Fibroblast of mammary gland (primary cell): ENCODE measurements around the gene MIPEP.

Experiments used
- DNase-seq: peaks from one replicate; pipeline ENCODE4 v3.0.0-alpha.2; 2010; ENCODE audit warnings: low read depth
- H3K4me3 ChIP-seq: 2 replicates; pipeline ENCODE4 v1.5.1; 2011; ENCODE audit warnings: low read depth, mild to moderate bottlenecking, low read length, moderate library complexity; ENCODE audit not compliant: control insufficient read depth
- CTCF ChIP-seq: conservative IDR thresholded peaks from 2 replicates; pipeline ENCODE4 v1.5.1; 2011; ENCODE audit warnings: low read depth, low read length, inconsistent platforms; ENCODE audit not compliant: control insufficient read depth, insufficient read depth

MIPEP gene

DNA sequence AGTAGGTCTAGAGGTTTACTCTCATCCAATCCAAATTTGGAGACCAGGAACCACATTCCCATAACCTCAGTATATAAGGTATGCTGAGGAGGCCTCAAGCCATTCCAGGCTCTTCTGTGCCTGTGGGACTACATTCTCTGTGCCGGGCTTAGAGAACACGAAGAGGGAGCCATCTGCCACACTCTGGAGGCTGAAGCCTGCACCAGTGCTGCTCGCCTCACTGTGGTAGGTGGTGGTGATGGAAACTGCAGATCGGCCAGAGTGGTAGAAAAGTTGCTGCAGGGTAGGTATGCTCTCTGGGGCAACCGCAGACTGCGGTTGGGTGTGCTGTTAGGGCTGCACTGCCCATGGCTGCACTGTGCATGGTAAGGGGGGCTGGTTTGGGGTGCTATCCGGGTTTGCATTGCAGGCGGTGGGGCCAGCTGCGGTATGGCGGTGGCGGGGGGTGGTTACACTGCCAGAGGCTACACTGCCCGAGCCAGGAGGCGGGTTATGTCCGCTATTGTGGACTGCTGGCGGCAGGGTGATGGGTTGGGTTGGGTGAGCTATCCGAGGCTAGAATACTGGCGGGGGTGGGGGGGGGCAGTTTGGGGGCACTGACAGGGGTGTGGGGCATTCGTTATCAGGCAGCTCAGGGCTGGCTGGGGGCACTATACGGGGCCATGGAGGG lies 174.0 kb downstream of the MIPEP start:
- H3K4me3 ChIP-seq = no peak overlapping the region

GRCh38 chr13:23714672-23715071 lies 174.5 kb downstream of the MIPEP start:
- TF ChIP-seq CTCF = no peak
- no peak overlapping the region for H3K4me3 ChIP-seq
- DNase-seq = no peak

More for the DNA sequence above, 174.0 kb downstream of the MIPEP start:
- TF ChIP-seq CTCF = no peak
- no peak for DNase-seq

DNA sequence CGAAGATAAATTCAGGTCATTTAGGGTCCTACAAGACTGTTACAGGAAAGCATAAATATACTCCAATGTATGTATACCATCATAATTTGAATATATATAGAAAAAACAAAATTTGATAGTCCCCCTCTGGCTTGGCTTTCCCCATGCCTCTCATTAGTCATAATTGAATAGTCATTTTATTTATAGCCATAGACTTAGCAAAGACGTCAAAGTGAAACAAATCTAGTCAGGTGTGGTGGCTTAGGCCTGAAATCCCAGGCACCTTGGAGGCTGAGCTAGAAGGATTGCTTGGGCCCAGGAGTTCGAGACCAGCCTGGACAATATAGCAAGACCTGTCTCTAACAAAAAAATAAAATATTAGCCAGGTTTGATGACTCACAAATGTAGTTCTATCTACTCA lies 177.8 kb downstream of the MIPEP start:
- no peak overlapping the region for H3K4me3 ChIP-seq
- no peak for DNase-seq
- no peak for TF ChIP-seq CTCF

DNA sequence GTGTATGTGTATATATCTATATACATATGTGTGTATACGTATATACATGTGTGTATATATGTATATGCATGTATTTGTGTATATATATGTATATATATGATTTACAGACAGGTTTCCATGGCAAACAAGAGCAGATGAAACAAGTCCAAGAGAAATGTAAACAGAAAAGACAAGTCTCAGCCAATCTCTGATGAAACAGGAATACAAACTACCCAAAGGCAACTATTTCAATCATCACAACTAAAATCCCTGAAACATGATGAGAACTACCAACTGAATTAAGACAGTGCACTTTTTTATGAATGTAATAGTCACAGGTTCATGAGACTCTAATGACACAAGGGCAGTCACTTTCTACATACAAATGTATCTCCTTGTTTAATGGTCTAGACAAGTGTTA lies 178.8 kb downstream of the MIPEP start:
- H3K4me3 ChIP-seq = no peak overlapping the region
- TF ChIP-seq CTCF = no peak
- DNase-seq = no peak

DNA sequence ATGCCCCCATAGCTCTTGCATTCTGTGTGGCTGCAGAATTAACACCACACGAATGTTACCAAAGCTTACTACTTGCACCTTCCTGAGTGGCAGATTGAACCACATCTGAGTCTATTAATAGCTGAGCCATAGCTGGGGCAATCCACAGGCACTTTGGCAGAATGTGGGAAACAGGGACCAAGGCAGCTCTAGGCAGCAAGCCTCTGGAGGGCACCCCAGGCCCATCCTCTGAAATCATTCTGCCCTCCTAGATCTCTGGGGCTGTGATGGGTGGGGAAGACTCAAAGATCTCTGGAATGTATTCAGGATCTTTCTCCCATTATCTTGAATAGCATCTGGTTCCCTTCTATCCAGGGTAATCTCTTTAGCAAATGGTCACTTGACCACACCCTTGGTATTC lies 179.7 kb downstream of the MIPEP start:
- H3K4me3 ChIP-seq = no peak overlapping the region
- no peak for TF ChIP-seq CTCF
- DNase-seq = no peak

- DNase-seq = peak; percentile 64
- no peak overlapping the region for H3K4me3 ChIP-seq
- TF ChIP-seq CTCF = peak; percentile 57
Observed at GRCh38 chr13:23707674-23708073, 181.5 kb downstream of the MIPEP start.

- H3K4me3 ChIP-seq = no peak overlapping the region
- no peak for TF ChIP-seq CTCF
- peak; percentile 57 for DNase-seq
Observed at GRCh38 chr13:23705583-23705982, 183.6 kb downstream of the MIPEP start.
